Tibial nerve (tissue), 3 donors: ENCODE results near the gene TTC21A.

ENCODE experiments used
- POLR2A ChIP-seq, 2 donors: fragments of 450-650 bp; IDR thresholded peaks; one replicate each; pipeline ENCODE4 v1.6.1; 2017; ENCODE audit warnings: antibody characterized with exemption in 2 of 2, mild to moderate bottlenecking in 2 of 2, moderate library complexity in 2 of 2
- TF ChIP-seq, protein P1 (sequence below), 5 experiments: fragments of 200-600 bp in 3 of 5; fragments of 450-650 bp in 2 of 5; sonication (generic) in 3 of 5; IDR thresholded peaks; one replicate each; pipeline ENCODE4 v1.5.1; 2016 to 2019; ENCODE audit warnings: antibody characterized with exemption in 5 of 5, mild to moderate bottlenecking in 3 of 5, moderate library complexity in 2 of 5

- TF ChIP-seq, protein P1, sequence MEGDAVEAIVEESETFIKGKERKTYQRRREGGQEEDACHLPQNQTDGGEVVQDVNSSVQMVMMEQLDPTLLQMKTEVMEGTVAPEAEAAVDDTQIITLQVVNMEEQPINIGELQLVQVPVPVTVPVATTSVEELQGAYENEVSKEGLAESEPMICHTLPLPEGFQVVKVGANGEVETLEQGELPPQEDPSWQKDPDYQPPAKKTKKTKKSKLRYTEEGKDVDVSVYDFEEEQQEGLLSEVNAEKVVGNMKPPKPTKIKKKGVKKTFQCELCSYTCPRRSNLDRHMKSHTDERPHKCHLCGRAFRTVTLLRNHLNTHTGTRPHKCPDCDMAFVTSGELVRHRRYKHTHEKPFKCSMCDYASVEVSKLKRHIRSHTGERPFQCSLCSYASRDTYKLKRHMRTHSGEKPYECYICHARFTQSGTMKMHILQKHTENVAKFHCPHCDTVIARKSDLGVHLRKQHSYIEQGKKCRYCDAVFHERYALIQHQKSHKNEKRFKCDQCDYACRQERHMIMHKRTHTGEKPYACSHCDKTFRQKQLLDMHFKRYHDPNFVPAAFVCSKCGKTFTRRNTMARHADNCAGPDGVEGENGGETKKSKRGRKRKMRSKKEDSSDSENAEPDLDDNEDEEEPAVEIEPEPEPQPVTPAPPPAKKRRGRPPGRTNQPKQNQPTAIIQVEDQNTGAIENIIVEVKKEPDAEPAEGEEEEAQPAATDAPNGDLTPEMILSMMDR (IDR thresholded peaks at IDR 0.05), result no peak
- TF ChIP-seq POLR2A (IDR thresholded peaks at IDR 0.05), result no peak
Measured at GRCh38 chr3:39166134-39166710, 58.7 kb downstream of the TTC21A start.
